HepG2 (cell line): ENCODE results near the gene GRM5.

Experiments used
- CREM ChIP-seq, 2 experiments: sonication (generic) in 1 of 2; formaldehyde crosslinking in 1 of 2; IDR thresholded peaks; 2 replicates each; pipeline versions ENCODE4 v1.4.0 to v1.6.1; 2016 to 2020; ENCODE audit warnings: antibody characterized with exemption in 1 of 2, mild to moderate bottlenecking in 1 of 2, missing genetic modification reagents in 1 of 2
- NR2F2 ChIP-seq: IDR thresholded peaks from 2 replicates; pipeline ENCODE4 v1.6.1; 2012; ENCODE audit warnings: low read depth, inconsistent platforms, borderline replicate concordance
- PHF8 ChIP-seq: sonication (generic); formaldehyde crosslinking; IDR thresholded peaks from 2 replicates; pipeline ENCODE4 v1.5.0; 2020; ENCODE audit warnings: missing genetic modification reagents
- SALL1 ChIP-seq: sonication (generic); formaldehyde crosslinking; IDR thresholded peaks from 2 replicates; pipeline ENCODE4 v1.8.0; 2022; ENCODE audit warnings: mild to moderate bottlenecking, missing genetic modification reagents
- TCF7L2 ChIP-seq: IDR thresholded peaks from 2 replicates; pipeline ENCODE4 v1.6.1; 2011; ENCODE audit warnings: mild to moderate bottlenecking, low read depth, low read length, moderate library complexity
- ZBTB40 ChIP-seq, 2 experiments: fragments of 450-650 bp in 1 of 2; sonication (generic) in 1 of 2; formaldehyde crosslinking in 1 of 2; IDR thresholded peaks; 2 replicates each; pipeline versions ENCODE4 v1.6.1 to v1.8.0; 2016 to 2022; ENCODE audit warnings: antibody characterized with exemption in 1 of 2, mild to moderate bottlenecking in 1 of 2, missing genetic modification reagents in 1 of 2
- ZNF878 ChIP-seq: sonication (generic); formaldehyde crosslinking; IDR thresholded peaks from 2 replicates; pipeline ENCODE4 v1.8.1; 2023; ENCODE audit warnings: mild to moderate bottlenecking, missing genetic modification reagents, moderate library complexity
- TF ChIP-seq, protein P1 (sequence below): sonication (generic); formaldehyde crosslinking; IDR thresholded peaks from 2 replicates; pipeline ENCODE4 v1.4.0; 2020; ENCODE audit warnings: mild to moderate bottlenecking, missing genetic modification reagents

GRCh38 chr11:88469561-88470225 lies 596.1 kb downstream of the GRM5 start:
- TF ChIP-seq SALL1 (CRISPR knock-in tag) (no peak), PHF8 (no peak), CREM (IDR thresholded peaks at IDR 0.05) (no peak), CREM (CRISPR knock-in tag; IDR thresholded peaks at IDR 0.05) (no peak), ZBTB40 (IDR thresholded peaks at IDR 0.05) (no peak), ZBTB40 (CRISPR knock-in tag; IDR thresholded peaks at IDR 0.05) (no peak), NR2F2 (no peak), TCF7L2 (no peak), ZNF878 (CRISPR knock-in tag) (no peak)
- TF ChIP-seq, protein P1, sequence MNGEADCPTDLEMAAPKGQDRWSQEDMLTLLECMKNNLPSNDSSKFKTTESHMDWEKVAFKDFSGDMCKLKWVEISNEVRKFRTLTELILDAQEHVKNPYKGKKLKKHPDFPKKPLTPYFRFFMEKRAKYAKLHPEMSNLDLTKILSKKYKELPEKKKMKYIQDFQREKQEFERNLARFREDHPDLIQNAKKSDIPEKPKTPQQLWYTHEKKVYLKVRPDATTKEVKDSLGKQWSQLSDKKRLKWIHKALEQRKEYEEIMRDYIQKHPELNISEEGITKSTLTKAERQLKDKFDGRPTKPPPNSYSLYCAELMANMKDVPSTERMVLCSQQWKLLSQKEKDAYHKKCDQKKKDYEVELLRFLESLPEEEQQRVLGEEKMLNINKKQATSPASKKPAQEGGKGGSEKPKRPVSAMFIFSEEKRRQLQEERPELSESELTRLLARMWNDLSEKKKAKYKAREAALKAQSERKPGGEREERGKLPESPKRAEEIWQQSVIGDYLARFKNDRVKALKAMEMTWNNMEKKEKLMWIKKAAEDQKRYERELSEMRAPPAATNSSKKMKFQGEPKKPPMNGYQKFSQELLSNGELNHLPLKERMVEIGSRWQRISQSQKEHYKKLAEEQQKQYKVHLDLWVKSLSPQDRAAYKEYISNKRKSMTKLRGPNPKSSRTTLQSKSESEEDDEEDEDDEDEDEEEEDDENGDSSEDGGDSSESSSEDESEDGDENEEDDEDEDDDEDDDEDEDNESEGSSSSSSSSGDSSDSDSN (CRISPR knock-in tag) = no peak
